ENCODE results near the gene TXNRD1. TPM values are rescaled to one million over a fixed set of nuclear protein-coding genes. Genes with fewer than 3 reads are reported as not detected.
A peak's percentile ranks its signal among the peaks of the same experiment; 100 is the strongest.

Gene TXNRD1
- 98.0 TPM for total RNA-seq
- long read RNA-seq, transcript TXNRD1-214 (15 exons, 3,974 nt), result minor isoform, 36 of 153 reads
- long read RNA-seq, transcript TXNRD1-205 (15 exons, 3,930 nt), result major isoform, 55 of 153 reads
- long read RNA-seq, partial matches to known transcripts, result 41 of 153 reads
- long read RNA-seq, other reads (novel, unspliced or antisense), result 19 of 153 reads

- peak; percentile 92 for TF ChIP-seq CTCF (IDR thresholded peaks at IDR 0.05; ENCODE audit: borderline replicate concordance)
- Histone ChIP-seq H3K9me3 (replicated peaks) (no peaks in the 10 kb centered on the region), H3K36me3 (no peaks in the 10 kb centered on the region), H3K27me3 (ENCODE audit: low read depth) (no peaks in the 10 kb centered on the region), H3K4me3 (peak within 1 kb of the TSS; percentile 91), H3K27ac (replicated peaks) (peak within 1 kb of the TSS; percentile 94), H3K4me1 (peaks cover 38% of the 10 kb centered on the region)
- peak; percentile 87 for DNase-seq
- intact Hi-C loops (cut with micrococcal nuclease), result no loop called here
These were observed at the start of gene TXNRD1 for GRCh38 chr12:104215638-104216297. Gene TXNRD1, plus strand, starts transcription at chr12:104215779. Its CDS starts 24 bp downstream, at chr12:104215803.

- Histone ChIP-seq H3K36me3 (no peaks in the 10 kb centered on the region), H3K27me3 (ENCODE audit: low read depth) (no peaks in the 10 kb centered on the region), H3K9me3 (replicated peaks) (no peaks in the 10 kb centered on the region), H3K4me1 (peaks cover 34% of the 10 kb centered on the region), H3K4me3 (no peak overlapping the region), H3K27ac (replicated peaks) (peak overlapping the region; percentile 80)
- no peak for DNase-seq
- intact Hi-C loops (cut with micrococcal nuclease), result no loop called here
- no peak for TF ChIP-seq CTCF (IDR thresholded peaks at IDR 0.05; ENCODE audit: borderline replicate concordance)
These were observed 49.8 kb upstream of the TXNRD1 start for GRCh38 chr12:104165801-104166200.

- no peak overlapping the region for H3K4me3 ChIP-seq
- peak; percentile 40 for DNase-seq
- H3K27ac ChIP-seq (replicated peaks), result peak overlapping the region; percentile 80
- H3K27me3 ChIP-seq (ENCODE audit: low read depth), result no peaks in the 10 kb centered on the region
- H3K36me3 ChIP-seq, result no peaks in the 10 kb centered on the region
- TF ChIP-seq CTCF (IDR thresholded peaks at IDR 0.05; ENCODE audit: borderline replicate concordance), result peak; percentile 14
- intact Hi-C loops (cut with micrococcal nuclease), result no loop called here
- H3K9me3 ChIP-seq (replicated peaks), result no peaks in the 10 kb centered on the region
- peaks cover 34% of the 10 kb centered on the region for H3K4me1 ChIP-seq
These were observed 49.1 kb upstream of the TXNRD1 start for GRCh38 chr12:104166465-104166864.

- DNase-seq, result no peak
- intact Hi-C loops (cut with micrococcal nuclease), result no loop called here
- H3K27me3 ChIP-seq (ENCODE audit: low read depth), result no peaks in the 10 kb centered on the region
- H3K9me3 ChIP-seq (replicated peaks), result no peaks in the 10 kb centered on the region
- H3K27ac ChIP-seq (replicated peaks), result no peak overlapping the region
- peaks cover 34% of the 10 kb centered on the region for H3K4me1 ChIP-seq
- H3K4me3 ChIP-seq, result no peak overlapping the region
- H3K36me3 ChIP-seq, result no peaks in the 10 kb centered on the region
- TF ChIP-seq CTCF (IDR thresholded peaks at IDR 0.05; ENCODE audit: borderline replicate concordance), result no peak
These were observed 47.8 kb upstream of the TXNRD1 start for GRCh38 chr12:104167519-104168458.

- DNase-seq, result no peak
- peaks cover 34% of the 10 kb centered on the region for H3K4me1 ChIP-seq
These were observed 47.0 kb upstream of the TXNRD1 start for GRCh38 chr12:104168596-104168995.

More at GRCh38 chr12:104168596-104168995, 47.0 kb upstream of the TXNRD1 start:
- Histone ChIP-seq H3K36me3 (no peaks in the 10 kb centered on the region), H3K27ac (replicated peaks) (no peak overlapping the region), H3K9me3 (replicated peaks) (no peaks in the 10 kb centered on the region), H3K27me3 (ENCODE audit: low read depth) (no peaks in the 10 kb centered on the region), H3K4me3 (no peak overlapping the region)
- intact Hi-C loops (cut with micrococcal nuclease), result no loop called here
- TF ChIP-seq CTCF (IDR thresholded peaks at IDR 0.05; ENCODE audit: borderline replicate concordance), result no peak
